ENCODE measurements around the gene CCDC88B.

Gene CCDC88B

GRCh38 chr11:64385945-64386704 is 46.1 kb downstream of the CCDC88B start:
- no peak for DNase-seq

GRCh38 chr11:64387916-64388315 is 47.9 kb downstream of the CCDC88B start:
- no peak for DNase-seq

- no peak for DNase-seq
Observed at GRCh38 chr11:64388894-64389293, 48.9 kb downstream of the CCDC88B start.

GRCh38 chr11:64389851-64390250 is 49.8 kb downstream of the CCDC88B start:
- no peak for DNase-seq

- DNase-seq: no peak
Observed at GRCh38 chr11:64390558-64390957, 50.6 kb downstream of the CCDC88B start.

GRCh38 chr11:64391839-64392238 is 51.8 kb downstream of the CCDC88B start:
- no peak for DNase-seq

- DNase-seq: no peak
Observed at GRCh38 chr11:64395545-64396078, 55.6 kb downstream of the CCDC88B start.

- DNase-seq: no peak
Observed at GRCh38 chr11:64396079-64396591, 56.1 kb downstream of the CCDC88B start.

- DNase-seq: no peak
Observed at GRCh38 chr11:64400102-64400501, 60.1 kb downstream of the CCDC88B start.

- DNase-seq: peak; percentile 56
Observed at GRCh38 chr11:64400667-64401066, 60.7 kb downstream of the CCDC88B start.

GRCh38 chr11:64401775-64402174 is 61.8 kb downstream of the CCDC88B start:
- no peak for DNase-seq

- DNase-seq: no peak
Observed at GRCh38 chr11:64403106-64403505, 63.1 kb downstream of the CCDC88B start.

GRCh38 chr11:64406221-64406946 is 66.4 kb downstream of the CCDC88B start:
- DNase-seq: no peak

All from NCI-H69 (cell line).